ENCODE results near the gene UFM1.

Gene UFM1

DNA sequence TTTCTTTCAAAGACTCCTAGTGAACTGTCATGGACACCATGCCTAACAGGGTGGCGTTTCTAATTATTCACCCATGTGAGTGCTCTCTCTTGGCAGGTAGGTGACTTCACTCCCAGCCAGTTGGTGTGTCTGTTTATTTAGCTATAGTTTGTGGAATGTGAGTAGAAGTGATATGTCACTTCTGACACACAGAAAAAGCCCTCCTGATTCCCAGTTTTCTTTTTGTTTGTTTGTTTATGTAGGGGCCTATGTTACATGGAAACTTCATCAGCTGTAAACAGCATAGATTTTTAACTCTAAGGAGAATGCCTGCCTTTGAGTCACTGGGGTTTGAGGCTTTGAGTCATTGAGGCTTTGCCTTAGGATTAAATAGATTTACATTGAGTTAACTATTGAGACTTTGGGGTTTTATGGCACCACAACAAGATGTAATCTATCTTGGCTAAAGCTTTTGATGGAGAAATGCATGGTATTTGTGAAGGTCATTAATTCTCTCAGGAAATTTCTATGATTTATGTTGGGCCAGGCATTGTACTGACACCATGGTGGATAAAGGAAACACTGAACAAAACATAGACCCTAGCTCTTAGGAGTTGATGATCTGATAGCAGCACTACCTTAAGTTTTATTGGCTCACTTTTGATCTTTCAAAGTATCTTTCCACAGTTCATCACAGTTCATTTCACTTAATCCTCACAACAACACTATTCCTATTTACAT lies 45.3 kb downstream of the UFM1 start:
- TF ChIP-seq, protein P1, sequence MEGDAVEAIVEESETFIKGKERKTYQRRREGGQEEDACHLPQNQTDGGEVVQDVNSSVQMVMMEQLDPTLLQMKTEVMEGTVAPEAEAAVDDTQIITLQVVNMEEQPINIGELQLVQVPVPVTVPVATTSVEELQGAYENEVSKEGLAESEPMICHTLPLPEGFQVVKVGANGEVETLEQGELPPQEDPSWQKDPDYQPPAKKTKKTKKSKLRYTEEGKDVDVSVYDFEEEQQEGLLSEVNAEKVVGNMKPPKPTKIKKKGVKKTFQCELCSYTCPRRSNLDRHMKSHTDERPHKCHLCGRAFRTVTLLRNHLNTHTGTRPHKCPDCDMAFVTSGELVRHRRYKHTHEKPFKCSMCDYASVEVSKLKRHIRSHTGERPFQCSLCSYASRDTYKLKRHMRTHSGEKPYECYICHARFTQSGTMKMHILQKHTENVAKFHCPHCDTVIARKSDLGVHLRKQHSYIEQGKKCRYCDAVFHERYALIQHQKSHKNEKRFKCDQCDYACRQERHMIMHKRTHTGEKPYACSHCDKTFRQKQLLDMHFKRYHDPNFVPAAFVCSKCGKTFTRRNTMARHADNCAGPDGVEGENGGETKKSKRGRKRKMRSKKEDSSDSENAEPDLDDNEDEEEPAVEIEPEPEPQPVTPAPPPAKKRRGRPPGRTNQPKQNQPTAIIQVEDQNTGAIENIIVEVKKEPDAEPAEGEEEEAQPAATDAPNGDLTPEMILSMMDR (conservative IDR thresholded peaks at IDR 0.05; ENCODE audit: low read depth, low read length), result no peak
- DNase-seq (ENCODE audit: low read depth), result no peak
- H3K4me3 ChIP-seq (ENCODE audit: low read depth, low read length), result no peak overlapping the region

DNA sequence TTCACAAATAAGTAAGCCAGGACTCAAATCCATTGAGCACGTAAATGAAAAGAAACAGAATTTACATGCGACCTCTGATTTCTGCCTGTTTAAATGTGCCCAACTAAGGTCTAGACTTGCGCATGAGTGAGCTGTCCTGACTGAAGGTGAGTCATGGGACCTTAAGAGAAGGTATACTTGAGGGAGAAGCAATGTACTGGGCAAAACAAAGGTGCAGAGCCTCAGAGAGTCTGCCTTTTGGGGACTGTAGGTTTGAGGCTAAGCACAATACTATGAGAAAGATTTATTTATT lies 45.8 kb downstream of the UFM1 start:
- H3K4me3 ChIP-seq (ENCODE audit: low read depth, low read length), result no peak overlapping the region
- TF ChIP-seq, protein P1 (conservative IDR thresholded peaks at IDR 0.05; ENCODE audit: low read depth, low read length), result no peak
- no peak for DNase-seq (ENCODE audit: low read depth)

- H3K4me3 ChIP-seq (ENCODE audit: low read depth, low read length), result no peak overlapping the region
- peak; percentile 84 for DNase-seq (ENCODE audit: low read depth)
- TF ChIP-seq, protein P1 (conservative IDR thresholded peaks at IDR 0.05; ENCODE audit: low read depth, low read length), result no peak
These were observed 49.3 kb downstream of the UFM1 start for GRCh38 chr13:38398711-38399493.

DNA sequence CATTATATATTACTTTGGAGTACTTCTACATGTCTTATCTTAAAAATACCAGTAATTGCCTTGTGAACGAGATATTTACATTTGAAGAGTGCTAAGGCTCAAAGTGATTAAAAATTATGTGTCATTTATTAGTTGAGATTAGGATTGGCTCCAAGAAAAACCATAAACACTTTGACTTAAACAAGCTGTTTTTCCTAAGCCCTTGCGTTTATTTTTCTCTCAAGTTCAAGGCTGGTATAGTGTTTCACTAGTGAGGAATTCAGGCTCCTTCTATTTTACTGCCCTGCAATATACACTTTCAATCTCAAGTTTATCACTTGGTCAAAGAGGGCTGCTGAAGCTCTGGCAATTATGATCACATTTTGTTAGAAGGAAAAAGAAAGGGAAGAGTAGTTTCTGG lies 49.9 kb downstream of the UFM1 start:
- DNase-seq (ENCODE audit: low read depth), result peak; percentile 13
- H3K4me3 ChIP-seq (ENCODE audit: low read depth, low read length), result no peak overlapping the region
- TF ChIP-seq, protein P1 (conservative IDR thresholded peaks at IDR 0.05; ENCODE audit: low read depth, low read length), result no peak

- TF ChIP-seq, protein P1 (conservative IDR thresholded peaks at IDR 0.05; ENCODE audit: low read depth, low read length), result no peak
- DNase-seq (ENCODE audit: low read depth), result no peak
- H3K4me3 ChIP-seq (ENCODE audit: low read depth, low read length), result no peak overlapping the region
These were observed 51.6 kb downstream of the UFM1 start for GRCh38 chr13:38401276-38401675.

GRCh38 chr13:38405216-38405615 lies 55.6 kb downstream of the UFM1 start:
- TF ChIP-seq, protein P1 (conservative IDR thresholded peaks at IDR 0.05; ENCODE audit: low read depth, low read length), result no peak
- H3K4me3 ChIP-seq (ENCODE audit: low read depth, low read length), result no peak overlapping the region
- DNase-seq (ENCODE audit: low read depth), result no peak

DNA sequence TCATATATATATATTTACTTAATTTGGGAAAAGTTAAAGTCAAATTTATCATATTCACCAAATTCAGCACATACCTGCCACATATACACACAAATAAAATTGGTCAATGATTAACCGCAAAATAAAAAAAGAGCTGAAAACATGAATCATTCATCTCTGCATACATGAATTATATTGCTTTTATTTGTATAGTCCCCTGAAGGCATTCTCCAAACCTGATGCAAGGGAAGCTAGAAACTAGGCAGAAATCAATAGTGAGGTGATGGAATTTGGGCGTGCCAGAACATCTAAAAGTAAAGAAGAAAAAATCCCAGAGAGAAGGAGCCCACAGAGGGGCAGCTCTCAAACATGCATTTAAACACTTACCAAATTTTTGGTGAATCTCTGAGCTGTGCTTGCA lies 60.1 kb downstream of the UFM1 start:
- TF ChIP-seq, protein P1 (conservative IDR thresholded peaks at IDR 0.05; ENCODE audit: low read depth, low read length), result no peak
- H3K4me3 ChIP-seq (ENCODE audit: low read depth, low read length), result no peak overlapping the region
- DNase-seq (ENCODE audit: low read depth), result no peak

All from choroid plexus epithelial cell (primary cell).